ENCODE results near the gene FREM3.
"Not testable (repeated sequence)": the region's sequence is repeated elsewhere in the genome, so short reads cannot be mapped to it uniquely, and the experiment has no call there.

Gene FREM3

GRCh38 chr4:143700416-143701352, at the start of gene FREM3:
FREM3 (minus strand) TSS chr4:143700675; CDS start chr4:143700675, 0 bp downstream.
- no peak for DNase-seq

GRCh38 chr4:143745874-143746273, 45.4 kb upstream of the FREM3 start:
- DNase-seq = no peak

GRCh38 chr4:143743591-143743990, 43.1 kb upstream of the FREM3 start:
- DNase-seq = no peak

- no peak for DNase-seq
These were observed 42.4 kb upstream of the FREM3 start for GRCh38 chr4:143742834-143743233.

GRCh38 chr4:143736861-143737260, 36.4 kb upstream of the FREM3 start:
- no peak for DNase-seq

GRCh38 chr4:143736061-143736460, 35.6 kb upstream of the FREM3 start:
- not testable (repeated sequence) for DNase-seq

- DNase-seq = no peak
These were observed 27.7 kb upstream of the FREM3 start for GRCh38 chr4:143728166-143728565.

- DNase-seq = no peak
These were observed 26.2 kb upstream of the FREM3 start for GRCh38 chr4:143726714-143727113.

GRCh38 chr4:143721317-143721716, 20.8 kb upstream of the FREM3 start:
- no peak for DNase-seq

GRCh38 chr4:143718748-143719147, 18.3 kb upstream of the FREM3 start:
- not testable (repeated sequence) for DNase-seq

GRCh38 chr4:143713955-143714625, 13.6 kb upstream of the FREM3 start:
- no peak for DNase-seq

GRCh38 chr4:143713553-143713952, 13.1 kb upstream of the FREM3 start:
- no peak for DNase-seq

- DNase-seq = no peak
These were observed 11.7 kb upstream of the FREM3 start for GRCh38 chr4:143712155-143712550.

- DNase-seq = no peak
These were observed 11.2 kb upstream of the FREM3 start for GRCh38 chr4:143711543-143712154.

- DNase-seq = no peak
These were observed 890 bp upstream of the FREM3 start for GRCh38 chr4:143701365-143701764.

GRCh38 chr4:143700046-143700415, 444 bp downstream of the FREM3 start:
- DNase-seq = no peak

- DNase-seq = no peak
These were observed 987 bp downstream of the FREM3 start for GRCh38 chr4:143699331-143700045.

- DNase-seq = no peak
These were observed 6.6 kb downstream of the FREM3 start for GRCh38 chr4:143693856-143694255.

GRCh38 chr4:143692241-143692640, 8.2 kb downstream of the FREM3 start:
- DNase-seq = no peak

GRCh38 chr4:143679434-143679833, 21.0 kb downstream of the FREM3 start:
- DNase-seq = no peak

GRCh38 chr4:143673629-143674028, 26.8 kb downstream of the FREM3 start:
- not testable (repeated sequence) for DNase-seq

- DNase-seq = no peak
These were observed 31.4 kb downstream of the FREM3 start for GRCh38 chr4:143668930-143669552.

- no peak for DNase-seq
These were observed 33.0 kb downstream of the FREM3 start for GRCh38 chr4:143667461-143667860.
